Rectal smooth muscle tissue (tissue), 1 donor: ENCODE measurements around the gene TIAM2.
"Not testable (repeated sequence)": the region's sequence is repeated elsewhere in the genome, so short reads cannot be mapped to it uniquely, and the experiment has no call there.

Experiments used
- H3K27ac ChIP-seq: one replicate; pipeline ENCODE4 v1.7.0; 2013; ENCODE audit warnings: low read depth, low read length, inconsistent platforms
- H3K27me3 ChIP-seq: one replicate; pipeline ENCODE4 v1.7.0; 2013; ENCODE audit warnings: low read length; ENCODE audit not compliant: control insufficient read depth, insufficient read depth
- H3K36me3 ChIP-seq: one replicate; pipeline ENCODE4 v1.7.0; 2013; ENCODE audit warnings: low read length; ENCODE audit not compliant: control insufficient read depth, insufficient read depth
- H3K4me1 ChIP-seq: one replicate; pipeline ENCODE4 v1.7.0; 2013; ENCODE audit warnings: low read length; ENCODE audit not compliant: control insufficient read depth, insufficient read depth
- H3K4me3 ChIP-seq: one replicate; pipeline ENCODE4 v1.7.0; 2013; ENCODE audit warnings: low read length
- H3K9ac ChIP-seq: one replicate; pipeline ENCODE4 v1.7.0; 2013; ENCODE audit warnings: low read length

TIAM2 gene

DNA sequence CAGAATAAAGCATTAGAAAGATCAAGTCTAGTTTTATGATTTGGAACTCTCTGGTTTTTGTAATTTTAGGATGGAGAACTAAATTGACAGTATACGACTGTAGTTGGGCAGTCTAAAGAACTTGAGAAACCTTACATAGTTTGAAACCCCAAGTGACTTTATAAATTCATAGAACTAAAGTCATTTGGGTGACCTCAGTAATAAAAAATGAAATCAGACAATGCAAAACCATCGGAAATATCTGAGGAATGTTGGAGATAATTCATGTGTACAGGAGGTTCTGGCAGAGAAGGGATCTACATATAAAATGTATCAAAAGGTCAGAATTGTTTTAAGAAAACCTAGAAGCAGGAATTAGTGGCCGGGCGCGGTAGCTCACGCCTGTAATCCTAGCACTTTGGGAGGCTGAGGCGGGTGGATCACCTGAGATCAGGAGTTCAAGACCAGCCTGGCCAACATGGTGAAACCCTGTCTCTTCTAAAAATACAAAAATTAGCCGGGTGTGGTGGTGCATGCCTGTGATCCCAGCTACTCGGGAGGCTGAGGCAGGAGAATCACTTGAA is 108.0 kb downstream of the TIAM2 start:
- not testable (repeated sequence) for H3K27me3 ChIP-seq, H3K36me3 ChIP-seq, H3K4me1 ChIP-seq, H3K27ac ChIP-seq, H3K9ac ChIP-seq, H3K4me3 ChIP-seq

DNA sequence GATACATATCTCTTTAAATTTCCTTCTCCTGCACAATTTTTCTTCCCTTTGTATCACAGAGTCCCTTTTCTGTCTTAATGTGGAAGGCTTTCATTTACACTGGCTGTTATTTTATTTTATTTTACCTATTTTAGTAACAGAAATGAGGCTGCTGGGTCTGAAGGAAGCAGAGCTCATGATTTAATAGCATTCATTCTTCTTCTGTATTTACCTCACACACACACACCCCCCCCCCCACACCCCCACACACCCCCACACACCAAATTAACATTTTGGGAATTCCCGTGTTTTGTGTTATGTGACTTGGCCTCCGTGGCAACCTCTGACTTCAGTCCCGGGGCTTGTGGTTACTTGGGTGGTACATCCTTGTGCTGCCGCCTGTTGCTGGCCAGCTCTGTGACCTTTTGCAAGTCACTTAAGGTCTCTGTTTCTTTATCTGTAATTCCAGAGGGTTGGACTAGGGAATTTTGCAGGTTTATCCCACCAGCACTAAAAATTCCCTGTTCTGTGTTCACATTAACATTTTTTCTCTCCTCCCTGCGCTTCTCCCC is 108.8 kb downstream of the TIAM2 start:
- Histone ChIP-seq H3K27ac (no peak overlapping the region), H3K9ac (no peak overlapping the region), H3K27me3 (no peaks in the 10 kb centered on the region), H3K4me3 (no peak overlapping the region), H3K36me3 (no peaks in the 10 kb centered on the region), H3K4me1 (peaks cover 6% of the 10 kb centered on the region)

DNA sequence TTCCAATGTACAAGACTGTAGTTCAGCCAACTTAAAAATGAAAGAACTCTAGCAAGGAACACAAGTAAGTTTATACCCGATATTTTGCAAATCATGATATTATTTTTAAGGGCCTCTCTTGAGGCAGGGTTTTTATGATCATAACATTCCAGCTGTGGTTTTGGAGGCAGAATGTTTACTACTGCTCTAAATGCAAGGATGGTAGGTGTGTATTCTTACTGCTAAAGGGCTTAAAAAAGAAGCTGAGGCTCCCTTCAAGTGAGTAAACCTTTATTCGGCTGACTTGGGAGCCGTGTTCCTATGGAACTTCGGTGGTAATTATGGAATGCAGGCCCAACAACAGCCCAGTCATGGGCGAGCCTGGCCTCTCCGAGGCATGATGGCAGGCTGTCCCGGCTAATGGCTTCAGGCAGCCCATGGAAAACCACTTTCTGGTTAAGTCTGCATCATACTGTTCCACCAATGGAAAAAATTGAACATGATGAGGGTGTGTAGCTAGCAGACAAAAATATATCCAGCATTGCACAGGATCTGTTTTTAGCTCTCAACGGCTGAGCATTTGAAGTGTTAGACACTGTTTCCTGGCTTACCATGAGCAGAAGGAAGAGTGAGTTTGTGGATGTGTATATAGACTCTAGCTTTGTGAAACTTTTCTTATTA is 111.5 kb downstream of the TIAM2 start:
- peaks cover 6% of the 10 kb centered on the region for H3K4me1 ChIP-seq
- H3K9ac ChIP-seq: no peak overlapping the region
- peak overlapping the region; percentile 24 for H3K4me3 ChIP-seq
- H3K36me3 ChIP-seq: no peaks in the 10 kb centered on the region
- no peaks in the 10 kb centered on the region for H3K27me3 ChIP-seq
- H3K27ac ChIP-seq: peak overlapping the region; percentile 19

DNA sequence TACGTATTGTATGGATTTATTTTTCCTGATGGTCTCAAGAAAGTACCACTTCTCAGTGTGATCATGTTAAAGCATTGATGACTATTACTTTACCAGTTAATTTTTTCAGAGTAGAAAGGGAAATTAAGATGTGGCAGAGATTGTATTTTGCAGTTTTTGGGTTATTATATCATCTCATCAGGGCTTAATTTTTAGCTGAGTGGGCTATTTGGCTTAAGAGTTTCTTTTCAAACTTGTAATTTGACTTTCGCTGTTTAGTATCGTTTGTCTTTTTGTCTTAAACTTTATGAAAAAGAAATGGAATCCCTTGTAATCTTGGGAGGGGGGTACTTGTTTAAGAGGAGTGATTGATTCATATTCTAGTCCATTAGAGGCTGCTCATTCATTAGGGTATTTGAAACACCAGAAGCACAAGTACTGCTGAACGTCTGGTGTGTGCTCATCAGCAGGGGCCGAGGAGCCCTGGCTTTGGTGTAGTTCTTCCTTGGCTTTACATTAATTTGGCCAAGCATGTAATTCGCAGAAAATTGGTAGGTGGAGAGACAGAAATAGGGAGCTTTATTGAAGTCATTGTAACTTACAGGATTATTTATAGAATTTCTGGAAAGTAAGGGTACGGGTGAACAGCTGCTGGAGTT is 112.4 kb downstream of the TIAM2 start:
- H3K27ac ChIP-seq: no peak overlapping the region
- H3K27me3 ChIP-seq: no peaks in the 10 kb centered on the region
- no peaks in the 10 kb centered on the region for H3K36me3 ChIP-seq
- no peak overlapping the region for H3K9ac ChIP-seq
- no peak overlapping the region for H3K4me3 ChIP-seq
- peaks cover 6% of the 10 kb centered on the region for H3K4me1 ChIP-seq

DNA sequence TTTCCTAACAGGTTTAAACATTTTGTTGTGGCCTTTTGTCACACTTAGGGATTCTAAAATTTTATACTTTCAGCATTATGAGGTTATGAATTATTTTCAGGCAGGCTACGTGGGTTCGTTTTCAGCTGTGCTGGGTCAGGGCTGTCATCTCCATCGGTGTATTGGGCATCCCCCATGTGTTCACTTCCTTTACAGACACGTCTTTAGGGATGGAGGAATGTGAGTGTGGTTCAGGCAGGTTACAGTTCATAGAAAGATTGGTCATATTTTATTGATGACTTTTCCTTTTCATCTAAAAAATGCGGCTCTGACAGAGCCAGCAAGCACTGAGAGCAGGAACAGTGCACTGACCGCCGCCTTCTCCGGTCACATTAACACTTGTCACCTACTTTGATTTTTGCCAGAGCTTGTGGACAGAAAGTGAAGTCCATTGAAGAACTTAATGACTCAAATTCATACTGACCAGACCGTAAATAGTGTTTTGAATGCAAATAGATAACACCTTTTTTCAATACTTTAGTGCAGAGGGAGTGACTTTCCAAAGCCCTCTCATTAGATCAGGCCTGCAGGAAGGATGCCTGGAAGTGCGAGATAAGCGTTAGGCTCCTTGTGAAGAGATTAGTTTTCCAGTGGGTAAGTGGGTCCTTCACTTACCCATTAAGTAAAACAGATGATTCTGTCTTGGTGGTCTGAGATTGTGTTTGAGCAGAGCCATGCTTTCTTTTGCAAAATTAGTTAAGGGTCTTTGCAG is 113.1 kb downstream of the TIAM2 start:
- Histone ChIP-seq H3K27me3 (no peaks in the 10 kb centered on the region), H3K4me3 (no peak overlapping the region), H3K36me3 (no peaks in the 10 kb centered on the region), H3K9ac (no peak overlapping the region), H3K4me1 (peaks cover 6% of the 10 kb centered on the region), H3K27ac (no peak overlapping the region)

DNA sequence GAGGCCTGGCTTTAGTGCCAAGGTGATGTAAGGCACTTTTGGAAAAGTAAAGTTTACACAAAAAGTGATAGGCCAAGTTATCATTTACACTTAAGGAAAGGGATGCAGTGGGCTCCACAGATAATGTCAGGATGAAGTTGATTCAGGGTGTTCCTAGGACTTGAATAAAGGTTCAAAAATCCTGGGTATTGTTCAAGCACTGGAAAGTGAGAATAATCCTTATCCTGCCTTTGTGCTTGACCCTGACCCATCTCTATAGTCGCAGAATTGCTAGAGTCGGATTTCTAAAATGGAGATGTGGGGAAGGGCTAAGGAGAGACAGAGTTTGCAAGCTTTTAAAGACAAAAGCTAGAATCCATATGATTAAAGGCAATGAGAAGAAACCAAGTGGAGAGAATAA is 115.6 kb downstream of the TIAM2 start:
- H3K27ac ChIP-seq: no peak overlapping the region
- H3K27me3 ChIP-seq: no peaks in the 10 kb centered on the region
- H3K9ac ChIP-seq: no peak overlapping the region
- no peak overlapping the region for H3K4me3 ChIP-seq
- peaks cover 6% of the 10 kb centered on the region for H3K4me1 ChIP-seq
- no peaks in the 10 kb centered on the region for H3K36me3 ChIP-seq

DNA sequence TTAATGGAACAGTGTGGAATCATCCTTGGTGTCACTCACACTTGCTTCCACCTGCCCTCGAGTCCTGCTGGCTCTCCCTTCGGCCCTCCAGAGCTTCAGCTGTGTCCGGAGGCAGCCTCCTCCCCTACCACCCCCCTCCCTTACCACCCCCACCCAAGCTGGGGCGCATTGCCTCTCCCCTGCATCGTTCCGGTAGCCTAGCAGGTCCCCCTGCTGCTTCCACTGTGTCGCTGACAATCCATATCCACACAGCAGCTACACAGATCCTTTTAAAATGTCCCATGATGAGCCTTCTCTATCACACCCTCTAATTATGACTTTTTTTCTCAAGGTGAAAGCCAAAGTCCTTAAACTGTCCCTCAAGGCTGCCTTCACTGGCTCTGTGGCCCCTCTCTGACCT is 117.6 kb downstream of the TIAM2 start:
- Histone ChIP-seq H3K36me3 (no peaks in the 10 kb centered on the region), H3K27ac (no peak overlapping the region), H3K4me3 (no peak overlapping the region), H3K27me3 (no peaks in the 10 kb centered on the region), H3K4me1 (no peaks in the 10 kb centered on the region), H3K9ac (no peak overlapping the region)

DNA sequence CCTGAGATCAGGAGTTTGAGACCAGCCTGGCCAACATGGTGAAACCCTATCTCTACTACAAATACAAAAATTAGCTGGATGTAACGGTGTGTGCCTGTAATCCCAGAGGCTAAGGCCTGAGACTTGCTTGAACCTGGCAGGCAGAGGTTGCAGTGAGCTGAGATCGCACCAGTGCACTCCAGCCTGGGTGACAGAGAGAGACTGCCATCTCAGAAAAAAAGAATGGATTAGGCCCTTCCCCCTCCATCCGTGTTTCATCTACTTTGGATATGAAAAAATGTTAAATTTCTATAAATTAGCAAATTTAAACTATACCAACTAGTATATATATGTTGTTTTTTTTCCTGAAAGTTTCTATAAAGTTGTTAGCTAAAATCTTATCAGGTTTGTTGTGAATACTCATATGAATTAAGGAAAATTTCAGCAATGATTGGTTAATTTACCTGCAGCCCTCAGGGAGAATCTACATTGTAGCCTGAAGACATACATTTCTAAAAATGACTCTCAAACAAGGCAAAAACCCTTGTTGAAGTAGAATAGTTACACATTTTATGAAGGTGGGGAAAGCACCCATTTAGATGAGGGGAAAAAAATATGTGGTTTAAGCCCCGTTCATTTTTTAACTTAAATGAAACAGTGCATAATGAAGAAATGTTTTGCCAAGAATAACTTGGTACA is 120.9 kb downstream of the TIAM2 start:
- Histone ChIP-seq H3K27me3 (no peaks in the 10 kb centered on the region), H3K4me3 (no peak overlapping the region), H3K27ac (no peak overlapping the region), H3K4me1 (no peaks in the 10 kb centered on the region), H3K36me3 (no peaks in the 10 kb centered on the region), H3K9ac (no peak overlapping the region)

DNA sequence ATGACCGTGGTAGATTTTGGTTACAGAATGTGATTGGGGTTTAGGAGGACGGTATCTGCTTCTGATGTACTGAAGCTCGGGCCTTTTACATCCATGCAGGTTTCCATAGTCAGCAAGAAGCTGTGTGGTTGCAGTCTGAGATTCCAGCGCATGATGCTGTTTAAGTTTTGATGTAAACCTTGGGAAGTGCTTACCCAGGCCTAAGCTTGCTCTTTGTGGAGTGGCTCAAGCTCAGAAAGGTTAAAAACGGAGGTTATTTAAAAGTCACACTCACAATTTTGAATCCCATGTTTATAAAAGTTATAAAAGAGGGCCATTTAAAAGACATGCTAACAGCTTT is 121.4 kb downstream of the TIAM2 start:
- H3K4me3 ChIP-seq: no peak overlapping the region
- H3K36me3 ChIP-seq: no peaks in the 10 kb centered on the region
- no peak overlapping the region for H3K9ac ChIP-seq
- H3K27me3 ChIP-seq: no peaks in the 10 kb centered on the region
- H3K27ac ChIP-seq: no peak overlapping the region
- no peaks in the 10 kb centered on the region for H3K4me1 ChIP-seq

DNA sequence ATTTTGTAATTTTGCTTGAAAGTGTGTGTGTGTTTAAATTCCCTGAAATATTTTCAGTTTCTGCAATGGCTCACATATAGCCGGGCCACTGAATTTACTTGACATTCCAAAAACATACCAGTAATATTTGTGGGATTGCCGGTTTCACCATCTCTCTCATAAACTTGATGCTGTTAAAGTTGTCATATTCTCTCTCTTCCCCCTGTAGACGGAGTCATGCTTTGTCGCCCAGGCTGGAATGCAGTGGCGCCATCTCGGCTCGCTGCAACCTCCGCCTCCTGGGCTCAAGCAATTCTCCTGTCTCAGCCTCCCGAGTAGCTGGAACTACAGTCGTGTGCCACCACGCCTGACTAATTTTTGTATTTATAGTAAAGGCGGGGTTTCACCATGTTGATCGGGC is 122.1 kb downstream of the TIAM2 start:
- Histone ChIP-seq H3K27ac (no peak overlapping the region), H3K9ac (no peak overlapping the region), H3K36me3 (no peaks in the 10 kb centered on the region), H3K4me1 (no peaks in the 10 kb centered on the region), H3K4me3 (no peak overlapping the region), H3K27me3 (no peaks in the 10 kb centered on the region)

DNA sequence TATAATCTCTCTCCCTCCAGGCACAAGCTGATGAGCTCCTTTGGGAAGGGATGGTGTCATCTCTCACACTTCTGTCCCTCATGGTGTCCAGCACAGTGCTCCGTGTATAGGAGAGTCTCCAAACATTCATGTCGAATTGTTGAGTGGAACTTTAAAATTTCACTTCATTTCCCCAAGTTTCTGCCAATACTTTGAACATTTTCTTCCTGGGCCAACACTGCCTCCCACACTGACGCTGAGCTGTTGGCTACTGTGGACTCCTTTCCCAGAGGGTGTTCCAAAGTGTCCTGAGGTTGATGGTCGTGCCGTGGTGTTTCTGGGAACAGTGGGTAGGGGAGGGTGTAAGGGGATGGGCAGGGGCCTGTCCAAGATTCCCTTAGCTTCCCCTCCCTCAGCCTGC is 122.7 kb downstream of the TIAM2 start:
- Histone ChIP-seq H3K4me3 (no peak overlapping the region), H3K9ac (no peak overlapping the region), H3K4me1 (no peaks in the 10 kb centered on the region), H3K36me3 (no peaks in the 10 kb centered on the region), H3K27ac (no peak overlapping the region), H3K27me3 (no peaks in the 10 kb centered on the region)

DNA sequence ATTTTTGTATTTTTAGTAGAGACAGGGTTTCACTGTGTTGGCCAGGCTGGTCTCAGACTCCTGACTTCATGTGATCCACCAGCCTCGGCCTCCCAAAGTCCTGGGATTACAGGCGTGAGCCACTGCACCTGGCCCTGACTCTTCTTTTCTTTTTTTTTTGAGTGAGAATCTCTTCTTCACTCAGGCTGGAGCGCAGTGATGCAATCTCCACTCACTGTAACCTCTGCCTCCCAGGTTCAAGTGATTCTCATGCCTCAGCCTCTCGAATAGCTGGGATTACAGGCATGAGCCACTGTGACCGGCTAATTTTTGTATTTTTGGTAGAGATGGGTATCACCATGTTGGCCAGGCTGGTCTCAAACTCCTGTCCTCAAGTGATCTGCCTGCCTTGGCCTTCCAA is 124.1 kb downstream of the TIAM2 start:
- not testable (repeated sequence) for H3K27me3 ChIP-seq, H3K27ac ChIP-seq, H3K4me3 ChIP-seq, H3K36me3 ChIP-seq, H3K9ac ChIP-seq, H3K4me1 ChIP-seq
